Measurements from ENCODE around the gene PRF1.

- TF ChIP-seq, protein P1, sequence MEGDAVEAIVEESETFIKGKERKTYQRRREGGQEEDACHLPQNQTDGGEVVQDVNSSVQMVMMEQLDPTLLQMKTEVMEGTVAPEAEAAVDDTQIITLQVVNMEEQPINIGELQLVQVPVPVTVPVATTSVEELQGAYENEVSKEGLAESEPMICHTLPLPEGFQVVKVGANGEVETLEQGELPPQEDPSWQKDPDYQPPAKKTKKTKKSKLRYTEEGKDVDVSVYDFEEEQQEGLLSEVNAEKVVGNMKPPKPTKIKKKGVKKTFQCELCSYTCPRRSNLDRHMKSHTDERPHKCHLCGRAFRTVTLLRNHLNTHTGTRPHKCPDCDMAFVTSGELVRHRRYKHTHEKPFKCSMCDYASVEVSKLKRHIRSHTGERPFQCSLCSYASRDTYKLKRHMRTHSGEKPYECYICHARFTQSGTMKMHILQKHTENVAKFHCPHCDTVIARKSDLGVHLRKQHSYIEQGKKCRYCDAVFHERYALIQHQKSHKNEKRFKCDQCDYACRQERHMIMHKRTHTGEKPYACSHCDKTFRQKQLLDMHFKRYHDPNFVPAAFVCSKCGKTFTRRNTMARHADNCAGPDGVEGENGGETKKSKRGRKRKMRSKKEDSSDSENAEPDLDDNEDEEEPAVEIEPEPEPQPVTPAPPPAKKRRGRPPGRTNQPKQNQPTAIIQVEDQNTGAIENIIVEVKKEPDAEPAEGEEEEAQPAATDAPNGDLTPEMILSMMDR (IDR thresholded peaks at IDR 0.05; ENCODE audit: low read depth, low read length, missing input control) = no peak
- TF ChIP-seq FOXA1 (IDR thresholded peaks at IDR 0.05) (no peak), TAF1 (conservative IDR thresholded peaks at IDR 0.05) (no peak), RAD21 (IDR thresholded peaks at IDR 0.05) (no peak), HNF4G (IDR thresholded peaks at IDR 0.05) (no peak), YY1 (IDR thresholded peaks at IDR 0.05) (no peak), REST (IDR thresholded peaks at IDR 0.05) (no peak), SP1 (IDR thresholded peaks at IDR 0.05) (no peak)
- TF ChIP-seq, protein P2, sequence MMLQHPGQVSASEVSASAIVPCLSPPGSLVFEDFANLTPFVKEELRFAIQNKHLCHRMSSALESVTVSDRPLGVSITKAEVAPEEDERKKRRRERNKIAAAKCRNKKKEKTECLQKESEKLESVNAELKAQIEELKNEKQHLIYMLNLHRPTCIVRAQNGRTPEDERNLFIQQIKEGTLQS (IDR thresholded peaks at IDR 0.05) = no peak
- TF ChIP-seq, protein P3, sequence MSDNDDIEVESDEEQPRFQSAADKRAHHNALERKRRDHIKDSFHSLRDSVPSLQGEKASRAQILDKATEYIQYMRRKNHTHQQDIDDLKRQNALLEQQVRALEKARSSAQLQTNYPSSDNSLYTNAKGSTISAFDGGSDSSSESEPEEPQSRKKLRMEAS (IDR thresholded peaks at IDR 0.05) = no peak
Observed at GRCh38 chr10:70588255-70588654, 14.3 kb downstream of the PRF1 start.
